Activated T-cell treated with anti-CD3 and anti-CD28 coated beads, Interleukin-2, amount 50 U/mL, for 24 hours (primary cell): ENCODE measurements around the gene ARMC7.
"Not testable (repeated sequence)": the region's sequence is repeated elsewhere in the genome, so short reads cannot be mapped to it uniquely, and the experiment has no call there.

Source experiments
- DNase-seq: peaks from one replicate; pipeline ENCODE4 v3.0.0-alpha.2; 2020
- H3K27ac Mint-ChIP-seq: 2 replicates; pipeline ENCODE4 v1.8.0; 2020; ENCODE audit warnings: mild to moderate bottlenecking, mixed read lengths
- H3K27me3 Mint-ChIP-seq: 2 replicates; pipeline ENCODE4 v1.8.0; 2020; ENCODE audit warnings: mixed read lengths
- H3K36me3 Mint-ChIP-seq: 2 replicates; pipeline ENCODE4 v1.8.0; 2020; ENCODE audit warnings: low read depth, mixed read lengths
- H3K4me1 Mint-ChIP-seq: 2 replicates; pipeline ENCODE4 v1.8.0; 2020; ENCODE audit warnings: low read depth, mixed read lengths
- H3K4me3 Mint-ChIP-seq: 2 replicates; pipeline ENCODE4 v1.8.0; 2020; ENCODE audit warnings: mild to moderate bottlenecking, moderate library complexity, mixed read lengths
- H3K9me3 Mint-ChIP-seq: 2 replicates; pipeline ENCODE4 v1.8.0; 2020; ENCODE audit warnings: mixed read lengths

Gene ARMC7

DNA sequence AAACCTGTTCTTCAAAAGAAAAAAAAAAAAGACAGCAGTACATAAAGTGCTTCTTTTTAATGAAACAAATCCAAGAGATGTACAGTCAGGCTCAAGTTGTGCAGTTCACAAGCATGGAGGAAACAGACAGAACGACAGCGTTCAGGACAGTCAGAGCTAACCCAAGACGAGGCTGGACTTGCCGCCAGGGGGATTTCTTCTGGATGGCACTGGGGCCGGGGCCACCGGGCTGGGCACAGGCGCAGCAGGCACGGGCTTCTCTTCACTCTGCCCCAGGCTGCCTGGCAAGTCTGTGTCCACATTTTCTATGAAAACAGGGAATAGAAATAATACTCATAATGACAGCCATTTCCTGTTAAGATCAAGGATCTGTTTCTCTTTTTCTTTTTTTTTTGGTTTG lies 26.2 kb downstream of the ARMC7 start:
- H3K9me3 Mint-ChIP-seq, result no peaks in the 10 kb centered on the region
- H3K4me3 Mint-ChIP-seq, result no peak overlapping the region
- H3K4me1 Mint-ChIP-seq, result peaks cover 18% of the 10 kb centered on the region
- no peaks in the 10 kb centered on the region for H3K27me3 Mint-ChIP-seq
- H3K36me3 Mint-ChIP-seq, result peaks cover 66% of the 10 kb centered on the region
- H3K27ac Mint-ChIP-seq, result peak overlapping the region; percentile 51
- DNase-seq, result no peak

DNA sequence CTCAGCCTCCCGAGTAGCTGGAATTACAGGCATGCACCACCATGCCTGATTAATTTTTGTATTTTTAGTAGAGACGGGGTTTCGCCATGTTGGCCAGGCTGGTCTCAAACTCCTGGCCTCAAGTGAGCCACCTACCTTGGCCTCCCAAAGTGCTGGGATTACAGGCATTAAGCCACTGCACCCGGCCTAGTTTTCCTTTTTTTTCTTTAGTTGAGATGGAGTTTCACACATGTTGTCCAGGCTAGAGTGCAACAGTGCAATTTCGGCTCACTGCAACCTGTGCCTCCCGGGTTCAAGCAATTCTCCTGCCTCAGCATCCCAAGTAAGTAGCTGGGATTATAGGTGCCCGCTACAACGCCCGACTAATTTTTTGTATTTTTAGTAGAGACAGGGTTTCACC lies 28.0 kb downstream of the ARMC7 start:
- H3K27me3 Mint-ChIP-seq, H3K9me3 Mint-ChIP-seq, H3K4me3 Mint-ChIP-seq, DNase-seq: not testable (repeated sequence)
- Mint-ChIP-seq H3K4me1 (peaks cover 20% of the 10 kb centered on the region), H3K36me3 (peaks cover 72% of the 10 kb centered on the region), H3K27ac (peak overlapping the region; percentile 50)

GRCh38 chr17:75138519-75138918 lies 28.8 kb downstream of the ARMC7 start:
- no peak for DNase-seq
- Mint-ChIP-seq H3K4me3 (no peak overlapping the region), H3K27me3 (no peaks in the 10 kb centered on the region), H3K27ac (peak overlapping the region; percentile 44), H3K9me3 (no peaks in the 10 kb centered on the region), H3K4me1 (peaks cover 18% of the 10 kb centered on the region), H3K36me3 (peaks cover 80% of the 10 kb centered on the region)

DNA sequence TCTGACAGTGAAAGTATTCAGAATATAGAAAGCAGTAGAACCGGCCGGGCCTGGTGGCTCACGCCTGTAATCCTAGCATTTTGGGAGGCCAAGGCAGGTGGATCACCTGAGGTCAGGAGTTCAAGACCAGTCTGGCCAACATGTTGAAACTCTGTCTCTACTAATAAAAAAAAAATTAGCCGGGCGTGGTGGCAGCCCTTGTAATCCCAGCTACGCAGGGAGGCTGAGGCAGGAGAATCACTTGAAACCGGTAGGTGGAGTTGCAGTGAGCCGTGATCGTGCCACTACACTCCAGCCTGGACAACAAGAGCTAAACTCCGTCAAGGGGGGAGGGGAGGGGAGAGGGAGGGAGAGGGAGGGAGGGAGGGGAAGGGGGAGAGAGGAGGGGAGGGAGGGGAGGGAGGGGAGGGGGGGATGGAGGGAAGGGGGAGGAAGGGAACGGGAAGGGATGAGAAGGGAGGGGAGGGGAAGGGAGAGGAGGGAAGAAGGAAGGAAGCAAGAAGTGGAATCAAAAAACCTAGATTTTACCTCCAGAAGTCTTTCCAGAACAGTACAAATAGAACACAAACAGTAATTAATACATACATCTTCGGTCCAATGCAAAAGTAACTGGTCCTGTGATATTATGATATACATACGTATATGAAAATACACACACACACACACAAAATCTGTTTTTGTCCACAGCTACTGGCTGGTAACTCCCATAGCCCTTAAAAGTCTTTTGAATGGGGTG lies 32.6 kb downstream of the ARMC7 start:
- DNase-seq, result no peak
- H3K4me3 Mint-ChIP-seq, result no peak overlapping the region
- peaks cover 15% of the 10 kb centered on the region for H3K4me1 Mint-ChIP-seq
- H3K27me3 Mint-ChIP-seq, result no peaks in the 10 kb centered on the region
- H3K36me3 Mint-ChIP-seq, result peaks cover 93% of the 10 kb centered on the region
- H3K27ac Mint-ChIP-seq, result no peak overlapping the region
- H3K9me3 Mint-ChIP-seq, result no peaks in the 10 kb centered on the region

- Mint-ChIP-seq H3K9me3 (no peaks in the 10 kb centered on the region), H3K27me3 (no peaks in the 10 kb centered on the region), H3K27ac (peak overlapping the region; percentile 18), H3K4me1 (peaks cover 21% of the 10 kb centered on the region), H3K36me3 (peaks cover 94% of the 10 kb centered on the region), H3K4me3 (no peak overlapping the region)
- no peak for DNase-seq
These were observed 35.2 kb downstream of the ARMC7 start for GRCh38 chr17:75144816-75145512.

GRCh38 chr17:75146592-75146991 lies 36.8 kb downstream of the ARMC7 start:
- Mint-ChIP-seq H3K9me3 (no peaks in the 10 kb centered on the region), H3K36me3 (peaks cover 78% of the 10 kb centered on the region), H3K27me3 (no peaks in the 10 kb centered on the region), H3K27ac (peak overlapping the region; percentile 2), H3K4me3 (no peak overlapping the region), H3K4me1 (peaks cover 14% of the 10 kb centered on the region)
- no peak for DNase-seq

GRCh38 chr17:75147878-75148546 lies 38.2 kb downstream of the ARMC7 start:
- no peak for DNase-seq
- peaks cover 23% of the 10 kb centered on the region for H3K4me1 Mint-ChIP-seq
- H3K36me3 Mint-ChIP-seq, result peaks cover 79% of the 10 kb centered on the region
- no peak overlapping the region for H3K4me3 Mint-ChIP-seq
- peak overlapping the region; percentile 61 for H3K27ac Mint-ChIP-seq
- no peaks in the 10 kb centered on the region for H3K27me3 Mint-ChIP-seq
- no peaks in the 10 kb centered on the region for H3K9me3 Mint-ChIP-seq

DNA sequence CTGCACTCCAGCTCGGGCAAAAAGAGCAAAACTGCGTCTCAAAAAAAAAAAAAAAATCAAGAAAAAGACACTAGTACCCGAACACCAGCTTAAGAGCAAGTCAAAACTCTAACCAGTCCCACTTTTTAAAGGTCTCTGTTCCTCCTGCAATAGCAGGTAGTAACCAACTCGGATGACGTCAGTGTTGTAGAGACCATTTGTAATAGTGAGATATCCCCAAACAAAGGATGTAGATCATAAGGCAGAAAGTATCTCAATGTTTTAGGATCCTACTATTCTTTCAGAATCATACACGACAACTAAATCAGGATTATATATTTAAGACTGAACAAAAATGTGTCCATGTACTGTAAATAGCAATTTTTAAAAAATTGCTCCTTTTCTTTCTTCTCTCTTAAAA lies 42.2 kb downstream of the ARMC7 start:
- Mint-ChIP-seq H3K4me3 (peak overlapping the region; percentile 96), H3K27ac (peak overlapping the region; percentile 92), H3K9me3 (no peaks in the 10 kb centered on the region), H3K36me3 (peaks cover 52% of the 10 kb centered on the region), H3K27me3 (no peaks in the 10 kb centered on the region), H3K4me1 (peaks cover 37% of the 10 kb centered on the region)
- DNase-seq, result no peak

DNA sequence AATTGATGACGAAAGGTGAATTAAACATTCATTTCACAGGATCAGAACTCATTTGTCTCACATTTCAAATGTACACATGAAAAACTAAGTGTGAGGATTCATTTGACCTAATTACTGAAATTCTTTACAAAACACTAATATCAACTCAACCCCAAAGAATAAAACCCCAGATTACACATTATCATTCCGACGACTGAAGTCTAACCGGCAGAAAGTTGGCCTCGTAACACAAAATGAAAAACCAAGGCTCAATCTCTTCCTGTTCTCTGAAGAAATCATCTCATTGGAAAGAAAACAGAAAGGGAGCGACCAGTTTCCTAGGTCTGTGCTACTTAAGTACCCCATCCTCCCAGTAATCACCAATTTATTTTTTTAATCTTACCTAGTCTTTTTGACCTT lies 42.8 kb downstream of the ARMC7 start:
- H3K36me3 Mint-ChIP-seq, result peaks cover 48% of the 10 kb centered on the region
- DNase-seq, result no peak
- no peaks in the 10 kb centered on the region for H3K27me3 Mint-ChIP-seq
- peaks cover 37% of the 10 kb centered on the region for H3K4me1 Mint-ChIP-seq
- peak overlapping the region; percentile 96 for H3K4me3 Mint-ChIP-seq
- peak overlapping the region; percentile 92 for H3K27ac Mint-ChIP-seq
- no peaks in the 10 kb centered on the region for H3K9me3 Mint-ChIP-seq

DNA sequence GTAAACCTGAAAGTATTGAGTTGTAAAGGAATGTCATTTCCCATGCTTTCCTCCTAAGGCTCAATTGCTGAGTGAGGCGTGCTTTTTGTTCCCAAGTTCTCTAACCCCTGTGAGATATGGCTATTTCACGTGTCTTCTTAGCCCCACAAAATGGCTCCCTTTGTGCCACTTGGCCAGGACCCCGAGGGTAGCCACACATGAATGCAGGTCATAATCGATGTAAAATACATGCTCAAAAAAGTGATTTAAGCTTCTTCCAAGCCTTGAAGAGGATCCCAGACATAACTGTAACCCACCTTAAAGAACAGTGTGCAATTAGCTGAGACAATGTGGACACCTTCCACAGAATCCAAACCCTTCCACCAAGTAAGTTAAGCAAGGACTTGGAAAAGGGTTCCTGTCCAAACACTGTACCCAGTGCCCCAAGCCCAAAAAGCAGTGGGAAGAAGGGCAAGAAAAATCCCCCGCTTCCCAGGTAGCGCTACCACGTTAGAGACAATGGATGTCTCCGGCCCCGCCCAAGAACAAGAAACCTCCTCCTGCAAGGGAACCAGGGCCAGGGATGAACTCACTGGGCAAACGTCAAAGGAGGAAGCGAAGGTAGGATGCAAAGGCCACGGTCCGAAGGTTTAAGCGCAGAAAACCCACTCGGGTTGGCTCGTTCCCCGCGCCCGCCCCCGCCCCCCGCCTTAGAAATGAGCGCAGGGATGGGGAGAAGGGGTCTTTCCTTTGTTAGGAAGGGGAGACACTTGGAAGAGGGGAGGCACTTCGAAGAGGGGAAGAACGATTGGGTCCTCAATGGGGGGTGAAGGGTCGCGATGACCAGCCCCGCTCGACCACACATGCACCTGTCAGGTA lies 43.4 kb downstream of the ARMC7 start:
- DNase-seq, result peak; percentile 54
- H3K4me3 Mint-ChIP-seq, result peak overlapping the region; percentile 96

GRCh38 chr17:75153780-75154194 lies 44.0 kb downstream of the ARMC7 start:
- Mint-ChIP-seq H3K36me3 (peaks cover 40% of the 10 kb centered on the region), H3K4me3 (peak overlapping the region; percentile 96), H3K4me1 (peaks cover 35% of the 10 kb centered on the region), H3K27me3 (no peaks in the 10 kb centered on the region), H3K27ac (peak overlapping the region; percentile 92), H3K9me3 (no peaks in the 10 kb centered on the region)
- DNase-seq, result no peak

More for the DNA sequence above, 43.4 kb downstream of the ARMC7 start:
- no peaks in the 10 kb centered on the region for H3K9me3 Mint-ChIP-seq
- H3K27ac Mint-ChIP-seq, result peak overlapping the region; percentile 92
- peaks cover 44% of the 10 kb centered on the region for H3K36me3 Mint-ChIP-seq
- H3K27me3 Mint-ChIP-seq, result no peaks in the 10 kb centered on the region
- peaks cover 37% of the 10 kb centered on the region for H3K4me1 Mint-ChIP-seq

DNA sequence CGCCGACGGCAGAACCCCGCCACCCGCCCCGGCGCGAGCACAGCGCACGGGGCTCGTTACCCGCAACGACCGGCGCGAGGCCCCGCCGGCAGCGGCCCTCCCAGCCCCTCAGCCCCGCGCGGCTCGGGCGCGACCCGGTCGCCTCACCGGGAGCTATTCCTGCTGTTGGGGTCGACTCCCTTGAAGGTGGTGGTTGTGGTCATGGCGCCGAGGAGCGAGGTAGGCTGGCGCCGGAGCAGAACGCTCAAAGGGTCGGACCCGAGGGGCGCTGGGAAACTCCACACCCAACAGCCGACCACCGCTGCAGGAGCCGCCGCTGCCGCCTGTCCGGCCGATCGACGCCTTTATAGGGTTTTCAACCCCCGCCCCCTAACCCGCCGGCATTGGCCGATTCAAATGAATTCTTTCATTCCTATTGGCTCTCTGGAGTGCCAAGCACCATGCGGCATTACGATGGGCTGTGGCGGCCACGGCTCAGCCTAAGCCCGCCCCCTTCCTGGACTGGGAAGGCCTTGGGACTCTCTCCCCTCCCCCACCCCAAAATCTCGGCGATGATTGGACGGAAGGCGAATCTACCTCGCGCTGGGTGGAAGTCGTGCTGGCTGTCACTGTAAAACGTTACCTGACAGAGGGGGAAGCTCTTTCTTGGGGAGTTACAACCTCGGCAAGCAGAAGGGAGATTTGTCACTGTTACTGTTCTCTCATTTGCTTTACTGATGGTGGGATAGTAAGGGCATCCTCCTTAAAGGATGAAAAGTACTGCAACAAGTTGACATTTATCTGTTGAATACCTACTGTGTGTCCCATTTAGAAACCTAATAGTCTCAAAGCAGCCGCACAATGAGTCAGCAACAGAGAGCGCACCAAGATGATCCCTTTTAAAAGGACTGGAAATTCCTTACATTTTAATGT lies 44.7 kb downstream of the ARMC7 start, which contains the start of gene JPT1:
TSS of gene JPT1 (minus strand) at position 318 of the 912 bp plus-strand sequence. CDS start at position 203, 115 bp downstream.
- DNase-seq, result peak; percentile 95
- H3K27me3 Mint-ChIP-seq, result no peaks in the 10 kb centered on the region
- H3K4me1 Mint-ChIP-seq, result peaks cover 37% of the 10 kb centered on the region
- H3K9me3 Mint-ChIP-seq, result no peaks in the 10 kb centered on the region
- peak within 1 kb of the TSS; percentile 96 for H3K4me3 Mint-ChIP-seq
- peaks cover 39% of the 10 kb centered on the region for H3K36me3 Mint-ChIP-seq
- peak within 1 kb of the TSS; percentile 94 for H3K27ac Mint-ChIP-seq

DNA sequence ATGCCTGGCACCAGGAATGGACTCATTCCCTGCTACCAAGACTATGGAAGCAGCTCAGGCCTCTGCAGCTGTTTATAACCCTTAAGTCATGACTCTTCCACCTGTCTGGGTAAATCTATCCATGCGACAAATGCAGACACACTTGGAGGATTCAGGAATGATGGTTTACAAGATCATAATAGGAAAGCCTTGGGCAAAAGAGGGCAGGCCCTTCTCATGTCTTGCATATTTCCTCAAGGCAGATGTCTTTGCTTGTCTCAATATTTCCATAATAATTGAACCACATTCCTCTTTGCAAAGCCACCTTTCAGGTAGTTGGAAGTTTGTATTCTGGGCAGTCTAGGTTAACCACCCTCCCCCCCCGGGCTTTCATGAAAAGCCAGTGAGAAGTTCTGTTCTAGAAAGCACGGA lies 45.4 kb downstream of the ARMC7 start:
- Mint-ChIP-seq H3K9me3 (no peaks in the 10 kb centered on the region), H3K27ac (peak overlapping the region; percentile 94)
- DNase-seq, result no peak

More for the DNA sequence above, 45.4 kb downstream of the ARMC7 start:
- H3K4me3 Mint-ChIP-seq, result no peak overlapping the region
- peaks cover 39% of the 10 kb centered on the region for H3K36me3 Mint-ChIP-seq
- no peaks in the 10 kb centered on the region for H3K27me3 Mint-ChIP-seq
- peaks cover 36% of the 10 kb centered on the region for H3K4me1 Mint-ChIP-seq
